ENCODE data around the gene RASAL3.

The RASAL3 gene

DNA sequence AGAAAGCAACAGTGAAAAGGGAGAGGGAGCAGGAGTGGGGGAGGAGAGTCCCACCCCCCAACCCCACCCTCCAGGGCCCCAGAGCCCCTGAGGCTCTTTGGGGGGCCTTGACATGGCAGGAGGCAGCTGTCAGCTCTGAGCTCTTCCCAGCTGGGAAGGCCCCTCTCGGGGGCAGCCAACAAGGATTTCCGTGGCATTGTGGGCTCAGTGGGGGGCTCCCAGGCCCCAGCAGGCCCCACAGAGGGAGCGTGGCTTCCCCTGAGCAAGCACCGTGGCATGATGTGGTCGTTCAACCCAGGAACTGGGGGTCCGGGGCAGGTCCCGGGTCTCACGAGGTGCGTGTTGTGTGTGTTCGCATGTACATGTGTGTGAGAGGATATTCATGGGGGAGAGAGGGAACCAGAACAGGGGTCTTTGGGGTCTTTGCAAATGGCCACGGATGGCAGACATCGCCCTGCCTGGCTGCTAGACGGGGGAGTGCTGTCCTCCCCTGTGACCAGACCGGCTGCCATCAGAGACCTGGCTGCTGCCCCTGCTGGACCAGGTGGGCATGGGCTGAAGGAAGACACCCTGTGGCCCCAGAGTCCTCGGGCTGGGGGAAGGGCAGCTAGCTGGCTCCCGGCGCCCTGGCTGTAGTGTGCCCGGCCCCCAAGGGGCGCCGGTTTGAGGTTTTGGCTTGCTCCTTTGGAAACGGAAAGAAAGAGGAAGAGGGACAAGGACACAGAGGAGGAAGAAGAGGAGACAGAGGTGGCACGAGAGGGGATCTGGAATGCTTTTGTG is 41.9 kb downstream of the RASAL3 start:
- TF ChIP-seq, protein P1, sequence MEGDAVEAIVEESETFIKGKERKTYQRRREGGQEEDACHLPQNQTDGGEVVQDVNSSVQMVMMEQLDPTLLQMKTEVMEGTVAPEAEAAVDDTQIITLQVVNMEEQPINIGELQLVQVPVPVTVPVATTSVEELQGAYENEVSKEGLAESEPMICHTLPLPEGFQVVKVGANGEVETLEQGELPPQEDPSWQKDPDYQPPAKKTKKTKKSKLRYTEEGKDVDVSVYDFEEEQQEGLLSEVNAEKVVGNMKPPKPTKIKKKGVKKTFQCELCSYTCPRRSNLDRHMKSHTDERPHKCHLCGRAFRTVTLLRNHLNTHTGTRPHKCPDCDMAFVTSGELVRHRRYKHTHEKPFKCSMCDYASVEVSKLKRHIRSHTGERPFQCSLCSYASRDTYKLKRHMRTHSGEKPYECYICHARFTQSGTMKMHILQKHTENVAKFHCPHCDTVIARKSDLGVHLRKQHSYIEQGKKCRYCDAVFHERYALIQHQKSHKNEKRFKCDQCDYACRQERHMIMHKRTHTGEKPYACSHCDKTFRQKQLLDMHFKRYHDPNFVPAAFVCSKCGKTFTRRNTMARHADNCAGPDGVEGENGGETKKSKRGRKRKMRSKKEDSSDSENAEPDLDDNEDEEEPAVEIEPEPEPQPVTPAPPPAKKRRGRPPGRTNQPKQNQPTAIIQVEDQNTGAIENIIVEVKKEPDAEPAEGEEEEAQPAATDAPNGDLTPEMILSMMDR (IDR thresholded peaks at IDR 0.05; ENCODE audit: low read depth, low read length) = no peak
- no peak overlapping the region for H3K4me3 ChIP-seq (ENCODE audit: low read depth, low read length)
- DNase-seq (ENCODE audit: low read depth, low spot score) = no peak
- in situ Hi-C loops (cut with HindIII; ENCODE audit: low sequenced_read_pairs) = no loop called here

DNA sequence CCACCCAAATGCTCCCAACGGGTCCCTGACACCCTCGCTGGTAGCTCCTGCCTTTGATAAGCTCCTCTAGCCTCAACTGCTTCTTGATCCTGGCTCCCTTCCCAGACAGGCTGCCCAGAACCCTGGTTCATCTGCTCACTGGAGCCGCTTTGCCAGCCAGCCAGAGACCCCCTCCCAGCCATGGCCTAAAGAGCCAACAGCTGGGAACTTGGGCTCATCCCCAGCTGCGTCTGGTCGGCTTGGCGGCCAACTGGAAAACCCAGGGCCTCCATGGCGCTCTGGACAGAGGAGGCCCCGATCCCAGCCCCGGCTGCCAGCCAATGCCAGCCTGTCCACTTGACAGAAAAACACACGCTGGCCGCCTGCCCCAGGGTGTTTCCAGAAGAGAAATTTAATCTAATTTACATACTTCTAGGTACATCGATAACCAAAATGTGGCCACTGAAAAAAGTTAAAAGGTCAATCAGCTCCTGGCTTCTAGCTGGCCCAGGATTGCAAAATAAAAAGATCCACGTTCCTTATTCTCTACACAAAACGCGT is 42.6 kb downstream of the RASAL3 start:
- no peak for DNase-seq (ENCODE audit: low read depth, low spot score)
- TF ChIP-seq, protein P1 (IDR thresholded peaks at IDR 0.05; ENCODE audit: low read depth, low read length) = no peak
- H3K4me3 ChIP-seq (ENCODE audit: low read depth, low read length) = no peak overlapping the region
- in situ Hi-C loops (cut with HindIII; ENCODE audit: low sequenced_read_pairs) = no loop called here

DNA sequence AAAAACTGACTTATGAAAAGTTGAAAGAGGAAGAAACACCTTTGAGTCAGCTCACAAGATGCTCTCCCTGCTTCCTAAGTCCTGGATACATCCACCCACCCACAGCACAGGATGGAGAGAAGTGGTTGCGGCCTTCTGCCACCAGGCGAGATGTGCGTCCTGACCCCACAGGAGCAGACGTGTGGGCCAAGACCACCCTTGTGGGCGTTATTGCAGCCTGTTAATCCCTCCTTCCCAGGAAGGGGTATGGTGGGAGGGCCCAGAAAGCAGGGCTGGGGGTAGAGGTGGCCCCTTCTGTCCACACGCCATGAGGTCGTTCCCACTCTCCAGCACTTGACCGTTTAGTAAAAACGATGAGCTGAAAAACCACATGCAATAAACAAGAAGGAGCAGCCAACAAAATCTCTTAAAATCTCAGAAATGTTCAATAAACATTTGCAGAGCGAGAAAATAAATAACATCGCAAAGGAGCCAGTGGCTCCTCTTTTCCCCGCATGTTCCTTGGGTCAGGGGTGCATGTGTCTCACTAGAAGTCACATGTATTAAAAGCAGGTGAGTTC is 43.1 kb downstream of the RASAL3 start:
- in situ Hi-C loops (cut with HindIII; ENCODE audit: low sequenced_read_pairs) = no loop called here
- no peak overlapping the region for H3K4me3 ChIP-seq (ENCODE audit: low read depth, low read length)
- TF ChIP-seq, protein P1 (IDR thresholded peaks at IDR 0.05; ENCODE audit: low read depth, low read length) = no peak
- no peak for DNase-seq (ENCODE audit: low read depth, low spot score)

DNA sequence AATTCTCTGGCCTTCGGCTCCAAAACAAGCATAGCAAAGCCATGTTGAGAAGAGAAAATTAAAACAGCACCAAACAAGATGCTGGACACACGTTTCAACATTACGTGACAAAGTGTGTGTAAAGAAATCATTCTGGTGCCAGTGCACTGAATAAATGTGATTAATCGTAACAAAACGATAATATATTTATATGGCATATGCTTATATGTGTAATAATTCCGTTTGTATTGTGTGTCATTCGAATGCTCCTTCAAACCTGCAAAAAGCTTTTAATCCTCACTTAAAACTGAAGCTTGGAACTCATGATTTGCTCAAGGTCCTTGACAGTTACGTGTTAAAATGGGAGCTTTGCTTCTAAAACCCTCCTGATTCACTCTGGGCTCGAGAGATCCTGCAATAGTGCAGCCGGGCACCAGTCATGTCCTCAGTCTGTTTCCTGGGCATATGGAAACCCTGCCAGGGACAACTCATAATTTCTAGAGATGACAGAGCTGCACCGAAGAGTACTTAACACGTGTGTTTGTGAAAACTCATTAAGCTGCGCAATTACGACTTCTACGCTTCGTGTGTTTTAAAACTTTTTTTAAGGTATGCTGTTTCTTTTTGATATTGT is 44.8 kb downstream of the RASAL3 start:
- DNase-seq (ENCODE audit: low read depth, low spot score) = no peak
- peak overlapping the region; percentile 52 for H3K4me3 ChIP-seq (ENCODE audit: low read depth, low read length)
- in situ Hi-C loops (cut with HindIII; ENCODE audit: low sequenced_read_pairs) = no loop called here
- TF ChIP-seq, protein P1 (IDR thresholded peaks at IDR 0.05; ENCODE audit: low read depth, low read length) = no peak

DNA sequence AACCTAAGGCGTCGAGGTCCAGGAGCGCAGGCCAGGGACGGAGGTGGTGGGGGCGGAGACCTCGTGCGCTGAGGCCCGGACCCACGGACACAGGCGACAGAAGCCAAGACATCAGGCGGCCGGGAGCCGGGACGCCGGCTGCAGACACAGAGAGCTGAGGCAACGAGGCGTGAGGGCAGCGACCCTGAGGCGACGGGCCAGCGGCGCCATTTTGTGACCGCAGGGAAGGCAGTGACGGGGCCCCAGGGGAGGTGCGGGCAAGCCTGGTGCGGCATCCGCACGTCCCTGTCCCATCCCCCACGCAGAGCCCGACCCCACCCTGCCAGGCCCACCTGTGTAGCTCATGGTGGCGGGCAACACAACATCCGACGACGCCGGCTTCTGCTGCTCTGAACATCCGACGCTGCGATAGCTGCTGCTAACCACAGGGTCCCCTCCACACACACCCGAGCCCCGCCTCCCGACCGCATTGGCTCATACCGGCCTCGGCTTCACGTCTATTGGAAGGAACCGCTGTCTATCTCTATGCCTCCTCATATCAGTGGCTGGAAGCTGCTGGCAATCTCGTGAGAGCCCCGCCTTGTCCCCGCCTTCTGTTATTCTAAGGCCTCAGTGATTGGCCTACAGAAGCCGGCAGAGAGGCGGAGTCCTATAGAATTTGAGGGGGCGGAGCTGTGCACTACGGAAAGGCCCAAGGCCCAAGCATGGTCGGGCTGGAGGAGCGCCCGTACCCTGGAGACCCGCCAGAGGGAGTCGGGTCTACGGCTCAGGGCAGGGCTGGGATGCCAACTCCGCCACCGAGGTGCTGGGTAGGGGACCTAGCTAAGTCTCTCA is 45.5 kb downstream of the RASAL3 start, which contains the start of gene AKAP8L:
Gene AKAP8L (minus strand): TSS at position 410 of the 834 bp plus-strand sequence. CDS start 65 bp downstream, at position 345.
- TF ChIP-seq, protein P1 (IDR thresholded peaks at IDR 0.05; ENCODE audit: low read depth, low read length) = peak; percentile 74
- in situ Hi-C loops (cut with HindIII; ENCODE audit: low sequenced_read_pairs) = no loop called here
- peak within 1 kb of the TSS; percentile 65 for H3K4me3 ChIP-seq (ENCODE audit: low read depth, low read length)
- peak; percentile 100 for DNase-seq (ENCODE audit: low read depth, low spot score)

DNA sequence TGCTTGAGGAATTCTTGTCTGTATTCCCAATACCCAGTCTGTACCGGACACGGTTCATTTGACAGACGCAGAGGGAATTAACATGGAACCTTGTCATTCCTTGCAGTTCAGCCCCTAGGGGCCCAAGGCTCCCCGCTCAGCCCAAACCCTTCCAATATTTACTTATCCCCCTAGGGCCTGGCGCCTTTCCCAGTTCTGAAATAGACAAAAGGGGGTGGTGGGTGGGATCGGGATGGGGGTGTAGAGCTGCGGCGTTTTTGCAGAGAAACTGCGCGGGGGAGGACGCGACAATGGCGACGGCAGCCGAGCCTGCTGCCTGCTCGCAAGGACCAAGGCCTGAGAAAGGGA is 46.1 kb downstream of the RASAL3 start:
- peak overlapping the region; percentile 65 for H3K4me3 ChIP-seq (ENCODE audit: low read depth, low read length)
- in situ Hi-C loops (cut with HindIII; ENCODE audit: low sequenced_read_pairs) = no loop called here
- peak; percentile 54 for DNase-seq (ENCODE audit: low read depth, low spot score)
- TF ChIP-seq, protein P1 (IDR thresholded peaks at IDR 0.05; ENCODE audit: low read depth, low read length) = no peak

All from astrocyte of the spinal cord (primary cell).